Amygdala (tissue), 56 donors: Measurements from ENCODE around the gene LDAF1.
A peak's percentile ranks its signal among the peaks of the same experiment; 100 is the strongest.
"Not testable (repeated sequence)": the region's sequence is repeated elsewhere in the genome, so short reads cannot be mapped to it uniquely, and the experiment has no call there.

ENCODE experiments used
- DNase-seq, 56 donors: peaks; one replicate each; lab custom pipeline; 2025; lab: John Stamatoyannopoulos, UW

Gene LDAF1

GRCh38 chr16:21160276-21160675 lies 1.8 kb downstream of the LDAF1 start:
- no peak for DNase-seq

- no peak for DNase-seq
Measured at GRCh38 chr16:21161211-21161610, 2.7 kb downstream of the LDAF1 start.

GRCh38 chr16:21162661-21163151 lies 4.2 kb downstream of the LDAF1 start:
- peak in 10 of 56 donors; percentile 1 to 46 (median 19) for DNase-seq

GRCh38 chr16:21163576-21163975 lies 5.1 kb downstream of the LDAF1 start:
- no peak for DNase-seq

GRCh38 chr16:21164521-21165168 lies 6.2 kb downstream of the LDAF1 start:
- DNase-seq, result no peak

- DNase-seq, result no peak
Measured at GRCh38 chr16:21166561-21166961, 8.1 kb downstream of the LDAF1 start.

GRCh38 chr16:21167360-21167759 lies 8.9 kb downstream of the LDAF1 start:
- no peak for DNase-seq

- no peak for DNase-seq
Measured at GRCh38 chr16:21167929-21168602, 9.6 kb downstream of the LDAF1 start.

GRCh38 chr16:21169249-21169981 lies 10.9 kb downstream of the LDAF1 start:
- DNase-seq, result no peak

GRCh38 chr16:21170116-21170515 lies 11.6 kb downstream of the LDAF1 start:
- DNase-seq, result not testable (repeated sequence)

GRCh38 chr16:21172650-21173049 lies 14.2 kb downstream of the LDAF1 start:
- DNase-seq, result no peak

GRCh38 chr16:21175397-21175796 lies 16.9 kb downstream of the LDAF1 start:
- DNase-seq, result no peak

- no peak for DNase-seq
Measured at GRCh38 chr16:21179126-21179982, 20.9 kb downstream of the LDAF1 start.

GRCh38 chr16:21179983-21180365 lies 21.5 kb downstream of the LDAF1 start:
- DNase-seq, result no peak

GRCh38 chr16:21183995-21184394 lies 25.5 kb downstream of the LDAF1 start:
- no peak for DNase-seq

- DNase-seq, result no peak
Measured at GRCh38 chr16:21184834-21185233, 26.4 kb downstream of the LDAF1 start.

- DNase-seq, result no peak
Measured at GRCh38 chr16:21185659-21186325, 27.3 kb downstream of the LDAF1 start.

- DNase-seq, result no peak
Measured at GRCh38 chr16:21186326-21186691, 27.8 kb downstream of the LDAF1 start.

GRCh38 chr16:21189311-21189710 lies 30.8 kb downstream of the LDAF1 start:
- no peak for DNase-seq

- no peak for DNase-seq
Measured at GRCh38 chr16:21190013-21190412, 31.5 kb downstream of the LDAF1 start.
